Stimulated activated CD8-positive, alpha-beta memory T cell treated with anti-CD3 and anti-CD28 coated beads, Interleukin-2, amount 100 ng/mL, for 1 hour (primary cell): ENCODE data around the gene APBB2.

ENCODE experiments used
- DNase-seq, 2 donors: peaks; one replicate each; pipeline ENCODE4 v3.0.0-alpha.2; 2020; ENCODE audit warnings: low read depth in 2 of 2

Gene APBB2

GRCh38 chr4:41102414-41103092 lies 111.8 kb downstream of the APBB2 start:
- no peak for DNase-seq

GRCh38 chr4:41098093-41099048 lies 116.0 kb downstream of the APBB2 start:
- DNase-seq = no peak

GRCh38 chr4:41095973-41096372 lies 118.4 kb downstream of the APBB2 start:
- DNase-seq = no peak

GRCh38 chr4:41095192-41095872 lies 119.0 kb downstream of the APBB2 start:
- DNase-seq = no peak

DNA sequence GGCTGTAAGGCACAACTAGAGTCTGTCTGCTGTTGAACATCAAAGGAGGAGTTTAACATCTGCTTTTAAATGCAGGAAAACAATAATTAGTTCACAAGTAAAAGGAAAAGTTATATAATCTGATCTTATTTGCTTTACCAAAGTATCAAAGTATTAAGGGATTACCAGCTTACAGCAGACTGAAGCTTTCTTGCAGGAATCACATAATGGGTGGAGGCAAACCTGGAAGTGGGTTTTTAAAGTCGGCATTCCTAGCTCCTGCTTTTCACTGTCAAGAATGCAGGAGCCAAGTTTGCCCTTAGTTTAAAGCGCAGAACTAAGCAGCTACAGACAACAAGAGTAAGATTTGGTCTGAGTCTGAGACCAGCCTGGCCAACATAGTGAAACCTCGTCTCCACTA lies 122.2 kb downstream of the APBB2 start:
- DNase-seq = no peak

DNA sequence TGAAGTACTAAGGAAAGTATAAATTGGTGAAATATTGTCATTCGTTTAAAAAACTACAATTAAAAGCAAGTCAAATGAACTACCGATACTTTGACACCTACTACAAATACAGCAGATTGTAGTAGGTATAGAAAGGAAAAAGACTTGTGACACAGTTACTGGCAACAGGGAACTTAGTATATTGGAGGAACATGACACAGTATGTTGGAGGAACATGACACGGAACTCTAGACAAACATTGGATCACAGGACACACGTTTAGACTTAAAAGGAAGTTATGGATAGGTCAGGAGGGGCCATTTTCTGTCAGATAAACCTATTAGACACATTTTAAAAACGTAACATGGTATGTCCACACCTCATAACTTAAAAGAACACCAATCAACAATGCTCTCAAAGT lies 132.5 kb downstream of the APBB2 start:
- no peak for DNase-seq

GRCh38 chr4:41080976-41081375 lies 133.4 kb downstream of the APBB2 start:
- no peak for DNase-seq

DNA sequence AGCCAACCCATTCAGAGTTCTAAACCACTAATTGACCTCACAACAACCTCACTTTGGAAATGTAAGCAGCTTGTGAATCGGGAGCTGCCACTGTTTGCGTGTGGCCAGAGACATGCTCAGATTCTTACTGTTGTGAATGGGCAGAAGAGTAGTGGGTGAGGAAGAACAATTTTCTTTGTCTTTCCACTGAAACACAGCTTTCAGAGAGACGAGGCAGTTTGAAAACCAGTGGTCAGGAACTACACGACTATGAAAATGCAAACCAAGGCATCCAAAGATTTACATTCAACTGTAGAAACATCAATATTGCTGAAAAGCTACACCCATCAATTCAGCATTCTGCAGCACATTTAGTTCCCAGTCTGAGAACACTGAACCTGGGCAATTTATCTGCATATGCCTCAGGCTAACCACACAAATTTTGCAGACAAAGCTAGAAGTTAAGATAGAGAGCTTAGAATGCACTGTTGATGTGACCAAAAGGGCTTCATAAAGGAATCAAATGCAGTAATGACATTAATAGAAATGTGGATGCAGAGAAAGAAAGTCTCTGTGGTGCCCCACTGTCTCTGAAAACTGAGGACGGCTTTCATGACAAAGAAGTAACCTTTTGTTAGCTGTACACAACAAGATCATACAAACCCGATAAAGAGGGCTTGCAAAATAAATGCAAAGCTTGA lies 134.3 kb downstream of the APBB2 start:
- no peak for DNase-seq

GRCh38 chr4:41077628-41078027 lies 136.7 kb downstream of the APBB2 start:
- DNase-seq = no peak

GRCh38 chr4:41076481-41076880 lies 137.9 kb downstream of the APBB2 start:
- no peak for DNase-seq

DNA sequence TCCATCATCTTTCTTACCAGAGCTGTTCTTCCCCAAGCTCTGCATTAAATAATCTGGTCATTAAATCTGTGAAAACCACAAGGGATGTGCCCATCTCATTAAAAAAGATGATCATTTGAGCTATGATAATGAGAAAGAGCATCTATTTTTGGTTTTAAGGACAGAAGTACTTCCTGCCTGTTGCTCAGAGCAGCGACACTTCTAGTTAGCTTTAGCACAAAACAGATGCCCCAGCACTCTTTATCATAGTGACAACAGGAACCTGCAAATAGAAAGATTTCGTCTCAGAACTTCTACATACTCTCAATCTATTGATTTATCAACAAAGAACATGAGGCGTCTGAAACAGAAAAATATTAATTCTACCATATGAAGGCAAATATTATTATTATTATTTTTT lies 140.1 kb downstream of the APBB2 start:
- no peak for DNase-seq

GRCh38 chr4:41072021-41072777 lies 142.1 kb downstream of the APBB2 start:
- no peak for DNase-seq

DNA sequence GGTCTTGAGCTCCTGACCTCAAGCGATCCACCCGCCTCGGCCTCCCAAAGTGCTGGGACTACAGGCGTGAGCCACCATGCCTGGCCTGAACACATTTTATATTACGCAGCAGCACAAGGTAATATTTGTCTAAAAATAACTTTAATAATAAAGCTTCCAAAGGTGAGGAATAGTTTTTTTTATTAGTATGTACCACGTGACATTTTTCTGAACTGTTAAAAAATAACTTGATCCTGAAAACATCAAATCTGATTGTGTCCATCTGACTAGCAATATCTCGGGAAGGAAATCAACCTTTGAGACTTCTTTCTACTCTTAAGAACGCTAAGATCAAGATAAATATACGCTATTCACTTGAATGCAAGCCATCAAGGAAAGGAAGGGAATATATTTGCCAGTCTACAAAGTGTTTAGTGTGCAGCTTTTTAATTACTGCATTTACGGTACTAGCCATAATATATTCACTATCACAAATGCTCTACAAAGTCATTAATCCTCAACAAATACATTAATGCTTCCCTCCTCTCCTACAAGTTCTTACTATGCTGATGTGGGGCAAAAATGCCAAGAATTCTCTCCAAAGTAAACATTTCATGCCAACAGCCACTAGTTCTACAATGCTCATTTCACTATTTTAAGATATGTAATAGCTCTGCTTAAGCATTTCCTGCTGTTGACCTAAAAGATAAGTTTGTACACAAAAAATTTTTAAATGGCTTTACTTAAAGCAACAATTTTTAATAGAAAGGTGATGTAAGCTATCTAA lies 143.6 kb downstream of the APBB2 start:
- DNase-seq = no peak

- DNase-seq = no peak
Measured at GRCh38 chr4:41069838-41070237, 144.5 kb downstream of the APBB2 start.

DNA sequence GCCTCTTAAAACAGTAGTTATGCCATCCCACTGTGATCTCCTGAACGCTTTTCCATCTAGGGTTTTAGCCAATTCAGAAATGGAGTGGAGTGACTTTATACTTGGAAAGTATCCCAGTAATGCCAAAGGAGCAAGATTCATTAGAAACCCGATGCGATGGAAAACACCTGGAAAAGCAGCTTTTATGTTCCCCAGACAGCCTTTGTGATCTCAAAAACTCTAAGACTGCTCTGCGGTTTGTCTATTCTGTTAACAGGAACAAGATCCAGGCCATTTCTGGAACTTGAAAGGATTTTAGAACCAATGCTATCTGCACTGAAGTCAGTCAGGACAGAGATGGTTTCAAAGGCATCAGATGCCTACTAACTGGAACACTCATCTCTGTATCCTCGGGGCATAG lies 145.1 kb downstream of the APBB2 start:
- DNase-seq = no peak

GRCh38 chr4:41067369-41067768 lies 147.0 kb downstream of the APBB2 start:
- no peak for DNase-seq

DNA sequence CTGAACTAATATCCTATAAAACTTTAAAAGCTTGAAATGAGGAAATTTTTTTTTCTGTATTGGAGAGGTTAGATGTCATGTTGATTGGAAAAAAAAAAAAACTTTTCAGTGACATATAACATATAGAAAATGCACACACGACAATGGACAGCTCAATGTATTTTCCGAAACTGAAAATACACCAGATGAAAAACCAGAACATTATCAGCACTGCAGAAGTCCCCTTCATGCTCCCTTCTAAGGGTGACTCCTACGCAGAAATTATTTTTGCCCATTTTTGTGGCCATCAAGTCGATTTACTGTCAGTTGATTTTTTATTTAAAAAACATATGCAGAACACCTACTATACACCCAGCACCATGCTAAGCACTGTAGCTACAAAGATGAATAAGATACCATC lies 148.3 kb downstream of the APBB2 start:
- no peak for DNase-seq

DNA sequence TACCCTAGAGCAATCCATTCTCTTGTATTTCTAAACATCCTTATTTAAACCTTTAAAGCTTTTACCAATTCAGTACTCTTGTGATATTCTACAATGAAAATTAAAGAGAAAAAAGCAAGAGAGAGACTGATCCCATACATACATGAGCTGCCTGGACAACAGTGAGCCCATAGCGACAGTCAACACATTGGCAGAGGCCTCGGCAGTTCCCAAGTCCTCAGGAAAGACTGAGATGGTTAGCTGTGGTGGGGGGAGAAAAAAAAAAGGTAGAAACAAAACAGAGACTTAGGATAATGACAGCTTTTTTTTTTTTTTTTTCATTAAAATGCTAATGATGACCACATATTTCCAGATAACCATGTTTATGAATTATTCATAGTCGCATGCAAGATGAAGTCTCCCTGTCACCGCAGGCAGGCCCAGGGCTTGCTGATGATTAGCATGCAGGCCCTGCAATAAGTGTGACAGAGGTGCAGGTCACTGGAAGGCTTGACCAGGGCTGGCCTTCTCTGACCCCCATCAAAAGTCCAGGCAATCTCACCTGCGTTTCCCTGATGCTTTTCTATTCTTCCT lies 148.8 kb downstream of the APBB2 start:
- no peak for DNase-seq

DNA sequence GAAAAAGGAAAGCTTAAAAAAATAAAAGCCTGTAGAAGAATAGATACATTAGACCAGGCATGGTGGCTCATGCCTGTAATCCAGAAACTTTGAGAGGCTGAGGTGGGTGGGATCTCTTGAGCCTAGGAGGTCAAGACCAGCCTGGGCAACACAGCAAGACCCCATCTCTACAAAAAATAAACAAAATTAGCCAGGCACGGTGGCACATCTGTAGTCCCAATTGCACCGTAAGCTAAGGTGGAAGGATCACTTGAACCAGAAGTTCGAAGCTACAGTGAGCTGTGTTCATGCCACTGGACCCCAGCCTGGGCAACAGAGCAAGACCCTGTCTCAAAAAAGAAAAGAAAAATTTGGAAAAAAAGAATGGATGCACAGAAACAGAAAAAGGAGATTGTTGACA lies 149.4 kb downstream of the APBB2 start:
- no peak for DNase-seq
